NB4 (cell line): ENCODE results near the gene CFAP99.

Source experiments
- DNase-seq: peaks from one replicate; pipeline ENCODE4 v3.0.0; 2010; ENCODE audit warnings: low read depth
- H3K4me3 ChIP-seq: one replicate; pipeline ENCODE4 v1.5.1; 2011; ENCODE audit warnings: mild to moderate bottlenecking, low read depth, low read length, moderate library complexity
- MAX ChIP-seq: IDR thresholded peaks from 2 replicates; pipeline ENCODE4 v1.6.1; 2011; ENCODE audit warnings: low read depth, low read length
- MYC ChIP-seq: IDR thresholded peaks from 2 replicates; pipeline ENCODE4 v1.6.1; 2011; ENCODE audit warnings: low read depth, low read length
- POLR2A ChIP-seq: IDR thresholded peaks from 2 replicates; pipeline ENCODE4 v1.6.1; 2011; ENCODE audit warnings: mild to moderate bottlenecking; ENCODE audit not compliant: insufficient read length; ENCODE audit errors: extremely low read depth
- TF ChIP-seq, protein P1 (sequence below): IDR thresholded peaks from one replicate; pipeline ENCODE4 v1.5.1; 2012; ENCODE audit warnings: low read depth, low read length

CFAP99 gene

GRCh38 chr4:2415881-2416563, 2.7 kb upstream of the CFAP99 start:
- no peak for TF ChIP-seq POLR2A
- TF ChIP-seq, protein P1, sequence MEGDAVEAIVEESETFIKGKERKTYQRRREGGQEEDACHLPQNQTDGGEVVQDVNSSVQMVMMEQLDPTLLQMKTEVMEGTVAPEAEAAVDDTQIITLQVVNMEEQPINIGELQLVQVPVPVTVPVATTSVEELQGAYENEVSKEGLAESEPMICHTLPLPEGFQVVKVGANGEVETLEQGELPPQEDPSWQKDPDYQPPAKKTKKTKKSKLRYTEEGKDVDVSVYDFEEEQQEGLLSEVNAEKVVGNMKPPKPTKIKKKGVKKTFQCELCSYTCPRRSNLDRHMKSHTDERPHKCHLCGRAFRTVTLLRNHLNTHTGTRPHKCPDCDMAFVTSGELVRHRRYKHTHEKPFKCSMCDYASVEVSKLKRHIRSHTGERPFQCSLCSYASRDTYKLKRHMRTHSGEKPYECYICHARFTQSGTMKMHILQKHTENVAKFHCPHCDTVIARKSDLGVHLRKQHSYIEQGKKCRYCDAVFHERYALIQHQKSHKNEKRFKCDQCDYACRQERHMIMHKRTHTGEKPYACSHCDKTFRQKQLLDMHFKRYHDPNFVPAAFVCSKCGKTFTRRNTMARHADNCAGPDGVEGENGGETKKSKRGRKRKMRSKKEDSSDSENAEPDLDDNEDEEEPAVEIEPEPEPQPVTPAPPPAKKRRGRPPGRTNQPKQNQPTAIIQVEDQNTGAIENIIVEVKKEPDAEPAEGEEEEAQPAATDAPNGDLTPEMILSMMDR, result no peak
- TF ChIP-seq MAX, result no peak
- TF ChIP-seq MYC, result no peak
- H3K4me3 ChIP-seq, result no peak overlapping the region
- DNase-seq, result no peak

GRCh38 chr4:2416564-2417225, 2.1 kb upstream of the CFAP99 start:
- peak overlapping the region; percentile 21 for H3K4me3 ChIP-seq
- peak; percentile 54 for DNase-seq

GRCh38 chr4:2417226-2417764, 1.5 kb upstream of the CFAP99 start:
- no peak for DNase-seq
- peak overlapping the region; percentile 65 for H3K4me3 ChIP-seq
- TF ChIP-seq MYC (no peak), MAX (no peak), POLR2A (no peak)
- TF ChIP-seq, protein P1, result no peak

More at GRCh38 chr4:2416564-2417225, 2.1 kb upstream of the CFAP99 start:
- no peak for TF ChIP-seq MAX
- no peak for TF ChIP-seq POLR2A
- TF ChIP-seq, protein P1, result no peak
- TF ChIP-seq MYC, result no peak

DNA sequence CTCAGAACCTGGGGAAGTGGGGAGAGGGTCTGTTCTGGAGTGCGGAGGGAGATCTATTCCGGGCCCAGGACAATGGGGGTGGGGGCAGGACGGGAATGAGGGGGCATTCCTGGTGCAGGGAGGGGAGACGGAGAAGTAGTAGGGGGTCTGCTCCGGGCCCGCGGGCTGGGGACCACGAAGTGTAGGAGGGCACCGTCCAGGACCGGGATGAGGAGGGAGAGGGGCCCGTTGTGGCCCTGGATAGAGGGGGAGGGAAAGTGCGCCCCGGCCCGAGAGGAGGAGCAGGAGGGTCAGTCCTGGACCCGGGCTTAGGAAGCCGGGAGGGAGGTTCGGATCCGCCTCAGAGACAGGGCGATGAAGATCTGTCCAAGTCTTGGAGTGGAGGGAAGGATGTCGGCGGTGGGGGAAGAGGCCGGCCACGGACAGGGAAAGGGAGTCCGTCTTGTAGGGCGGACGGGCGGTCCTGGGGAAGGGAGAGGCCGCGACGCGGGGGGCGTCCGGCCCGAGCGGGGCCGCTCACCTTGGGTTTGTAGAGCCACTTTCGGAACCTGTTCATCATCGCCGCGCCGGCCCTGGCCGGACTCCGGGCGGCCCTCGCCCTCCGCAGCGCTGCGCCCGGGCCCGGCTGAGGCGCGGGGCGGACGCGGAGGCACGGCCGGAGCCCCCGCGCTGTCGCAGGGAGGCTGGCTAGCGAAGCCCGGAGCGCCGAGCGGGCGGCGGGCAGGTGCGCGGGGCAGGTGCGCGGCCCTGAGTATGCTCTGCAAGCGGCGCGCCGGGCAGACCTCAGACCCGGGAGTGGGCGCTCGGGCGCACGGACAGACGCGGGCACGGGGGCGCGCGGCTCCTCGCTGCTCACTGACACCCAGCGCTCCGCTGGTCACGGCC, 748 bp upstream of the CFAP99 start, which contains the start of gene ZFYVE28:
TSS of gene ZFYVE28 (minus strand) at position 881 of the 885 bp plus-strand sequence. CDS start at position 559, 322 bp downstream.
- peak within 1 kb of the TSS; percentile 65 for H3K4me3 ChIP-seq
- DNase-seq, result peak; percentile 56
- TF ChIP-seq POLR2A, result peak; percentile 46
- no peak for TF ChIP-seq MAX
- TF ChIP-seq MYC, result no peak

- no peak for DNase-seq
- no peak overlapping the region for H3K4me3 ChIP-seq
- TF ChIP-seq MYC, result no peak
- TF ChIP-seq, protein P1, result no peak
Measured at GRCh38 chr4:2419814-2420213, 1.1 kb downstream of the CFAP99 start.

DNA sequence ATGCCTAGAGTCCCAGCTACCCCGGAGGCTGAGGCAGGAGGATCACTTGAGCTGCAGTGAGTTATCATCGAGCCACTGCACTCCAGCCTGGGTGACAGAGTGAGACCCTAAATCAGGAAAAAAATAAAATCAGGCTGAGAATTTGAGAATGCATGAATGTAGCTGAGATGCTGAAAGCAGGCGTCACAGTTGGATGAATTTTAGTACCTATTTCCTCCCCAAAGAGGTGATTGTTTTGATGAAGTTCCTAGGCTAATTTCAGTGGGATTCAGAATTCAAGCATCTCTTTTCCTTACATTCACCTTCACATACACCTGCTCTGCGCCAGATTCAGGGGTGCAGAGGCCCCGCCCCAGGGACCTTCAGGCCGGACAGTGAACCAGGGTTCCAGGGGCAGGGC, 3.2 kb downstream of the CFAP99 start:
- DNase-seq, result no peak
- no peak overlapping the region for H3K4me3 ChIP-seq
- TF ChIP-seq, protein P1, result no peak
- TF ChIP-seq MYC, result no peak
- TF ChIP-seq MAX, result no peak
- TF ChIP-seq POLR2A, result no peak
